ENCODE data around the gene CDH4. TPM values are rescaled to one million over a fixed set of nuclear protein-coding genes. Genes with fewer than 3 reads are reported as not detected.

The CDH4 gene
- total RNA-seq, 1 donor from 2014 or later = 0.23 TPM

- no peaks in the 10 kb centered on the region for H3K9me3 Mint-ChIP-seq (ENCODE audit: unreplicated experiment)
- H3K4me3 Mint-ChIP-seq (ENCODE audit: unreplicated experiment) = no peak overlapping the region
- DNase-seq (ENCODE audit: low spot score) = no peak
- no peak for TF ChIP-seq CTCF (IDR thresholded peaks at IDR 0.05; ENCODE audit: unreplicated experiment)
- peaks cover 6% of the 10 kb centered on the region for H3K27me3 Mint-ChIP-seq (ENCODE audit: unreplicated experiment)
- no peaks in the 10 kb centered on the region for H3K36me3 Mint-ChIP-seq (ENCODE audit: low read depth, unreplicated experiment)
- no peaks in the 10 kb centered on the region for H3K4me1 Mint-ChIP-seq (ENCODE audit: unreplicated experiment)
- H3K27ac Mint-ChIP-seq (ENCODE audit: unreplicated experiment) = no peak overlapping the region
Observed at GRCh38 chr20:61937146-61937962, 685.3 kb downstream of the CDH4 start.

DNA sequence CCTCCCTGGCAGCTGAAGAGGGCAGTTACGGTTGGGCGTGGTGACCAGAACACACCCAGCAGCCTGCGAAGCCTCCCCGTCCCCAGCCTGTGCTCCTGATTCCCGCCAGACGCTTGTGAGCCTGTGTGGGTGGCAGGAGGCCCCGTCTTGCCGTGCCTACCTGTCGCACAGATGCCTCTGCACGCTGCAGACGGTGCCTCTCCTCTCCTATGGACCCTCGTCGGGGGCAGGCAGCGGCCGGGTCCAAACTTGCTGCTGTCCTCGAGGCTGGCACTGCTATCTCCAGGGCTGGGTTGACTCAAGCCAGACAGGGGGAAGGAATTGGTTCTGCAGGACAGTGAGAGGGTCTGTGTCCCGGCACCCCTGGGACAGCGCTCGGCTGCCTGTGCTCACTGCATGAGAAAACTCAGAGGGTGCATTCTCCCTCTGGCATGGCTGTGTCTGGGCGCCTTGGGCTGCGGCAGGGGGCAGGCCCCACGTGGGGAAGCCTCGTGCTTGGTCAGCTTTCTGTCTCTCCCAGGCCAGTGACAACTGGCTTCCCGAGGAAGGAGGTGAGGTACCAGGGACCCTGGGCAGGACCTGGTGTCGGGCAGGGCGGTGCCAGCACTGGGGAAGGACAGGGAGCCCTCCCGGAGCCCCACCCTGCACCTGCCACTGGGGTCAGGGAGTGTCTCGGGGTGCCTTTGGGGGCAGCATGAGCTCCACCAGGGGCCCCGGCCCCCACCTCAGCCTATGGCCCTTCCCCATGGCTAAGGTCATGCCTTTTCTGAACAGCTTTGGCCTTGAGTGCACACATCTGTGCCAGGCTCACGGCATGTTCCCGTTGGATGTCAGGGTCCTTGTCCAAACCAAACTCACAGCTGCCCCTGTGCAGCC lies 686.1 kb downstream of the CDH4 start:
- TF ChIP-seq CTCF (IDR thresholded peaks at IDR 0.05; ENCODE audit: unreplicated experiment) = no peak
- Mint-ChIP-seq H3K36me3 (ENCODE audit: low read depth, unreplicated experiment) (no peaks in the 10 kb centered on the region), H3K27ac (ENCODE audit: unreplicated experiment) (no peak overlapping the region), H3K4me1 (ENCODE audit: unreplicated experiment) (no peaks in the 10 kb centered on the region), H3K4me3 (ENCODE audit: unreplicated experiment) (no peak overlapping the region), H3K9me3 (ENCODE audit: unreplicated experiment) (no peaks in the 10 kb centered on the region), H3K27me3 (ENCODE audit: unreplicated experiment) (peaks cover 4% of the 10 kb centered on the region)
- no peak for DNase-seq (ENCODE audit: low spot score)

GRCh38 chr20:61938839-61939690 lies 687.0 kb downstream of the CDH4 start:
- H3K4me3 Mint-ChIP-seq (ENCODE audit: unreplicated experiment) = no peak overlapping the region
- no peaks in the 10 kb centered on the region for H3K4me1 Mint-ChIP-seq (ENCODE audit: unreplicated experiment)
- H3K9me3 Mint-ChIP-seq (ENCODE audit: unreplicated experiment) = no peaks in the 10 kb centered on the region
- no peak overlapping the region for H3K27ac Mint-ChIP-seq (ENCODE audit: unreplicated experiment)
- DNase-seq (ENCODE audit: low spot score) = no peak
- H3K36me3 Mint-ChIP-seq (ENCODE audit: low read depth, unreplicated experiment) = no peaks in the 10 kb centered on the region
- peaks cover 4% of the 10 kb centered on the region for H3K27me3 Mint-ChIP-seq (ENCODE audit: unreplicated experiment)
- no peak for TF ChIP-seq CTCF (IDR thresholded peaks at IDR 0.05; ENCODE audit: unreplicated experiment)

GRCh38 chr20:61939691-61940360 lies 687.8 kb downstream of the CDH4 start:
- Mint-ChIP-seq H3K36me3 (ENCODE audit: low read depth, unreplicated experiment) (no peaks in the 10 kb centered on the region), H3K4me3 (ENCODE audit: unreplicated experiment) (no peak overlapping the region), H3K9me3 (ENCODE audit: unreplicated experiment) (no peaks in the 10 kb centered on the region), H3K4me1 (ENCODE audit: unreplicated experiment) (no peaks in the 10 kb centered on the region), H3K27me3 (ENCODE audit: unreplicated experiment) (peaks cover 4% of the 10 kb centered on the region), H3K27ac (ENCODE audit: unreplicated experiment) (no peak overlapping the region)
- no peak for DNase-seq (ENCODE audit: low spot score)
- no peak for TF ChIP-seq CTCF (IDR thresholded peaks at IDR 0.05; ENCODE audit: unreplicated experiment)

All from endothelial cell (in vitro differentiated cells).